Measurements from ENCODE around the gene TRIM47. TPM values are rescaled to one million over a fixed set of nuclear protein-coding genes. Genes with fewer than 3 reads are reported as not detected.
A peak's percentile ranks its signal among the peaks of the same experiment; 100 is the strongest.
"Not testable (repeated sequence)": the region's sequence is repeated elsewhere in the genome, so short reads cannot be mapped to it uniquely, and the experiment has no call there.

Gene TRIM47
- total and polyA plus RNA-seq, 8 donors = 13.4 to 63.8 (median 20.8) TPM

GRCh38 chr17:75873587-75874322 lies 4.6 kb downstream of the TRIM47 start:
- Histone ChIP-seq H3K4me3 (no peak overlapping the region), H3K27me3 (peaks cover 0 to 32% of the 10 kb centered on the region in 2 donors), H3K27ac (peak overlapping the region; percentile 85 to 90), H3K9me3 (no peaks in the 10 kb centered on the region), H3K36me3 (peaks cover 0 to 22% of the 10 kb centered on the region in 2 donors), H3K4me1 (peaks cover 37 to 65% of the 10 kb centered on the region in 2 donors)
- no peak for ATAC-seq
- TF ChIP-seq CTCF (IDR thresholded peaks at IDR 0.05) = no peak
- no peak for DNase-seq
- intact Hi-C loops (cut with DNase I) = no loop called here

GRCh38 chr17:75872434-75873351 lies 5.7 kb downstream of the TRIM47 start:
- DNase-seq (peak in 2 of 4 donors; percentile 69 to 76), ATAC-seq (peak; percentile 45)
- Histone ChIP-seq H3K27ac (peak overlapping the region; percentile 85 to 90), H3K4me1 (peaks cover 37 to 54% of the 10 kb centered on the region in 2 donors), H3K9me3 (no peaks in the 10 kb centered on the region), H3K27me3 (peaks cover 0 to 22% of the 10 kb centered on the region in 2 donors), H3K4me3 (no peak overlapping the region), H3K36me3 (peaks cover 0 to 22% of the 10 kb centered on the region in 2 donors)
- intact Hi-C loops (cut with DNase I) = no loop called here
- TF ChIP-seq CTCF (IDR thresholded peaks at IDR 0.05) = no peak

- DNase-seq; H3K9me3 ChIP-seq; H3K4me3 ChIP-seq; intact Hi-C loops (cut with DNase I); H3K27me3 ChIP-seq; ATAC-seq: not testable (repeated sequence)
- Histone ChIP-seq H3K27ac (peak overlapping the region; percentile 67 to 85), H3K36me3 (peaks cover 0 to 16% of the 10 kb centered on the region in 2 donors), H3K4me1 (peaks cover 20 to 34% of the 10 kb centered on the region in 2 donors)
These were observed 8.2 kb downstream of the TRIM47 start for GRCh38 chr17:75870228-75870627.

- ATAC-seq (peak; percentile 9), DNase-seq (peak in 2 of 4 donors; percentile 86 to 90)
- Histone ChIP-seq H3K9me3 (no peaks in the 10 kb centered on the region), H3K4me3 (no peak overlapping the region), H3K4me1 (peaks cover 26 to 34% of the 10 kb centered on the region in 2 donors), H3K27ac (peak overlapping the region; percentile 67 to 85), H3K36me3 (peaks cover 0 to 8% of the 10 kb centered on the region in 2 donors), H3K27me3 (no peaks in the 10 kb centered on the region)
- intact Hi-C loops (cut with DNase I) = no loop called here
- no peak for TF ChIP-seq CTCF (IDR thresholded peaks at IDR 0.05)
These were observed 8.9 kb downstream of the TRIM47 start for GRCh38 chr17:75869282-75870141.

GRCh38 chr17:75868730-75869281 lies 9.6 kb downstream of the TRIM47 start:
- H3K9me3 ChIP-seq; H3K4me3 ChIP-seq; DNase-seq; H3K36me3 ChIP-seq; H3K27me3 ChIP-seq; ATAC-seq; intact Hi-C loops (cut with DNase I): not testable (repeated sequence)
- H3K4me1 ChIP-seq = peaks cover 32 to 35% of the 10 kb centered on the region in 2 donors
- H3K27ac ChIP-seq = peak overlapping the region; percentile 67 to 85

- intact Hi-C loops (cut with DNase I); H3K9me3 ChIP-seq; H3K27ac ChIP-seq; ATAC-seq; H3K4me3 ChIP-seq; H3K27me3 ChIP-seq; DNase-seq; H3K36me3 ChIP-seq: not testable (repeated sequence)
- peaks cover 22 to 24% of the 10 kb centered on the region in 2 donors for H3K4me1 ChIP-seq
These were observed 12.8 kb downstream of the TRIM47 start for GRCh38 chr17:75865404-75866188.

- H3K9me3 ChIP-seq; DNase-seq; H3K27me3 ChIP-seq; H3K36me3 ChIP-seq; H3K4me3 ChIP-seq; intact Hi-C loops (cut with DNase I): not testable (repeated sequence)
- peak overlapping the region; percentile 50 to 75 for H3K27ac ChIP-seq
- H3K4me1 ChIP-seq = peaks cover 21 to 25% of the 10 kb centered on the region in 2 donors
- ATAC-seq = peak; percentile 3
These were observed 13.5 kb downstream of the TRIM47 start for GRCh38 chr17:75864887-75865286.
